ENCODE data around the gene STXBP4. TPM values are rescaled to one million over a fixed set of nuclear protein-coding genes. Genes with fewer than 3 reads are reported as not detected.

Gene STXBP4
- polyA plus RNA-seq, 3 donors from 2014 or later = 0.58 to 5.9 TPM; not detected in 1

- no peak overlapping the region for H3K27ac Mint-ChIP-seq
- no peaks in the 10 kb centered on the region for H3K27me3 Mint-ChIP-seq (ENCODE audit: low read depth in 3 of 3)
- DNase-seq = no peak
- peaks cover 1 to 11% (median 4%) of the 10 kb centered on the region in 3 donors for H3K36me3 Mint-ChIP-seq
- H3K9me3 Mint-ChIP-seq = no peaks in the 10 kb centered on the region
- H3K4me1 Mint-ChIP-seq = no peaks in the 10 kb centered on the region
- H3K4me3 Mint-ChIP-seq = no peak overlapping the region
Measured at GRCh38 chr17:55038291-55038690, 69.7 kb downstream of the STXBP4 start.

- H3K27ac Mint-ChIP-seq = no peak overlapping the region
- H3K4me3 Mint-ChIP-seq = no peak overlapping the region
- H3K27me3 Mint-ChIP-seq (ENCODE audit: low read depth in 3 of 3) = no peaks in the 10 kb centered on the region
- H3K36me3 Mint-ChIP-seq = peaks cover 8 to 19% (median 8%) of the 10 kb centered on the region in 3 donors
- no peaks in the 10 kb centered on the region for H3K9me3 Mint-ChIP-seq
- H3K4me1 Mint-ChIP-seq = no peaks in the 10 kb centered on the region
- DNase-seq = no peak
Measured at GRCh38 chr17:55040611-55041010, 72.0 kb downstream of the STXBP4 start.

- H3K9me3 Mint-ChIP-seq = no peaks in the 10 kb centered on the region
- H3K27ac Mint-ChIP-seq = no peak overlapping the region
- peaks cover 6 to 14% (median 9%) of the 10 kb centered on the region in 3 donors for H3K36me3 Mint-ChIP-seq
- no peak for DNase-seq
- H3K27me3 Mint-ChIP-seq (ENCODE audit: low read depth in 3 of 3) = peaks cover 0 to 1% (median 0%) of the 10 kb centered on the region in 3 donors
- no peaks in the 10 kb centered on the region for H3K4me1 Mint-ChIP-seq
- H3K4me3 Mint-ChIP-seq = no peak overlapping the region
Measured at GRCh38 chr17:55053855-55054254, 85.3 kb downstream of the STXBP4 start.

DNA sequence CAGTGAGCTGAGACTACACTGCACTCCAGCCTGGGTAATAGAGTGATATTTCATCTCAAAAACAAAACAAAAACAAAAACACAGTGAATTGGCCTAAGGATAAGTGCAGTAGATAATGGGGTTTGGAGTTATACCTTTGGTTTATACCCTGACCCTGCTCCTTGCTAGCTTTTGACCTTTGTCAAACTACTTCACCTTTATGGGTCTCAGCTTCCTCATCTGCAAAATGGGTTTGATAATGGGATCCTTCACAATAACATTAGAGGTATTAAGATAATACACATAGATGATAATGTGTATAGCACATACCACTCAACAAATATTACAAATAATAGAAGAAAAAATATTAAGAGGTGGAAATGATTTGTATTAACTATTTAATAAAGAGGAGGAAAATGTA is 85.9 kb downstream of the STXBP4 start:
- H3K36me3 Mint-ChIP-seq = peaks cover 3 to 10% (median 4%) of the 10 kb centered on the region in 3 donors
- H3K9me3 Mint-ChIP-seq = no peaks in the 10 kb centered on the region
- H3K4me3 Mint-ChIP-seq = no peak overlapping the region
- no peaks in the 10 kb centered on the region for H3K4me1 Mint-ChIP-seq
- DNase-seq = no peak
- H3K27ac Mint-ChIP-seq = no peak overlapping the region
- peaks cover 0 to 1% (median 0%) of the 10 kb centered on the region in 3 donors for H3K27me3 Mint-ChIP-seq (ENCODE audit: low read depth in 3 of 3)

- H3K27ac Mint-ChIP-seq = no peak overlapping the region
- peaks cover 0 to under 1% (median 0%) of the 10 kb centered on the region in 3 donors for H3K36me3 Mint-ChIP-seq
- no peaks in the 10 kb centered on the region for H3K9me3 Mint-ChIP-seq
- no peak for DNase-seq
- no peaks in the 10 kb centered on the region for H3K27me3 Mint-ChIP-seq (ENCODE audit: low read depth in 3 of 3)
- no peaks in the 10 kb centered on the region for H3K4me1 Mint-ChIP-seq
- no peak overlapping the region for H3K4me3 Mint-ChIP-seq
Measured at GRCh38 chr17:55056526-55056925, 88.0 kb downstream of the STXBP4 start.

GRCh38 chr17:55057184-55057583 is 88.6 kb downstream of the STXBP4 start:
- H3K4me1 Mint-ChIP-seq = no peaks in the 10 kb centered on the region
- no peaks in the 10 kb centered on the region for H3K27me3 Mint-ChIP-seq (ENCODE audit: low read depth in 3 of 3)
- H3K27ac Mint-ChIP-seq = no peak overlapping the region
- no peaks in the 10 kb centered on the region for H3K9me3 Mint-ChIP-seq
- H3K4me3 Mint-ChIP-seq = no peak overlapping the region
- no peak for DNase-seq
- no peaks in the 10 kb centered on the region for H3K36me3 Mint-ChIP-seq

DNA sequence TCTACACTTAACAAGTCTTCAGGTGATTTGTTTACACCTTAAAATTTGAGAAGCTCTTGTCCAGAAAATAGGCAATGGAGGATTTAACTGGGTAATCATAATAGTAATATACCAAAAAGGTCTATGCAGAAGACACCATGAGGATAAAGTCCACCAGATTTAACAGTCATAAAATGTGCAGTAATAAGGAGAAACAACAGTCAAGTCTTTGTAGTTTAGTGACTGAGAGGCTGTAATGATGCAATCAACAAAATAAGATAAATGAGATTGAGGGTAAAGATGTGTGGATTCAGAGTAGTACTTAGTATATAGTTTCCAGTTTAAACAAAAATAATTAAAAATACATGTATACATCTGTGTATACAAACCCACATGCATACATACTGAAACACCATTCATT is 91.2 kb downstream of the STXBP4 start:
- Mint-ChIP-seq H3K4me3 (no peak overlapping the region), H3K27me3 (ENCODE audit: low read depth in 3 of 3) (no peaks in the 10 kb centered on the region), H3K9me3 (no peaks in the 10 kb centered on the region), H3K36me3 (no peaks in the 10 kb centered on the region), H3K4me1 (no peaks in the 10 kb centered on the region), H3K27ac (no peak overlapping the region)
- no peak for DNase-seq

DNA sequence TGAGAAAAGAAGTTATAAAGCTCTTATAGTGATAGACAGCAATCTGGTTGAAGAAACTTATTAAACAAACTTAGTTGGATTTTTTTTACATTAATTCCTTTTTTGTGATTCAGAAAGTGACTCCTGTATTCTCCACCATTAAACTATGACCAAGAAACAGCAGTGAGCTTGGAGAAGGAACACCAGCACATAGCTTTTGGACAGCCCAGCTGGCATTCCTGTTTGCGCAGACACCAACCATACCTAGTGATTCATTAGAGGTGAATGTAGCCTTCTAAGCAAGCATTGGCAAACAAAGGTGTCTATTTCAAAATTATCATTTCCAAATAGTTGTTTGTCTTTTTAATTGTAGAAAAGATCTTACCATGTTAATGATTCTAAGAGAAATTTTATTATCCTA is 94.4 kb downstream of the STXBP4 start:
- DNase-seq = no peak
- peaks cover 0 to 1% (median 0%) of the 10 kb centered on the region in 3 donors for H3K27me3 Mint-ChIP-seq (ENCODE audit: low read depth in 3 of 3)
- H3K36me3 Mint-ChIP-seq = no peaks in the 10 kb centered on the region
- no peak overlapping the region for H3K27ac Mint-ChIP-seq
- no peaks in the 10 kb centered on the region for H3K4me1 Mint-ChIP-seq
- H3K4me3 Mint-ChIP-seq = no peak overlapping the region
- no peaks in the 10 kb centered on the region for H3K9me3 Mint-ChIP-seq

DNA sequence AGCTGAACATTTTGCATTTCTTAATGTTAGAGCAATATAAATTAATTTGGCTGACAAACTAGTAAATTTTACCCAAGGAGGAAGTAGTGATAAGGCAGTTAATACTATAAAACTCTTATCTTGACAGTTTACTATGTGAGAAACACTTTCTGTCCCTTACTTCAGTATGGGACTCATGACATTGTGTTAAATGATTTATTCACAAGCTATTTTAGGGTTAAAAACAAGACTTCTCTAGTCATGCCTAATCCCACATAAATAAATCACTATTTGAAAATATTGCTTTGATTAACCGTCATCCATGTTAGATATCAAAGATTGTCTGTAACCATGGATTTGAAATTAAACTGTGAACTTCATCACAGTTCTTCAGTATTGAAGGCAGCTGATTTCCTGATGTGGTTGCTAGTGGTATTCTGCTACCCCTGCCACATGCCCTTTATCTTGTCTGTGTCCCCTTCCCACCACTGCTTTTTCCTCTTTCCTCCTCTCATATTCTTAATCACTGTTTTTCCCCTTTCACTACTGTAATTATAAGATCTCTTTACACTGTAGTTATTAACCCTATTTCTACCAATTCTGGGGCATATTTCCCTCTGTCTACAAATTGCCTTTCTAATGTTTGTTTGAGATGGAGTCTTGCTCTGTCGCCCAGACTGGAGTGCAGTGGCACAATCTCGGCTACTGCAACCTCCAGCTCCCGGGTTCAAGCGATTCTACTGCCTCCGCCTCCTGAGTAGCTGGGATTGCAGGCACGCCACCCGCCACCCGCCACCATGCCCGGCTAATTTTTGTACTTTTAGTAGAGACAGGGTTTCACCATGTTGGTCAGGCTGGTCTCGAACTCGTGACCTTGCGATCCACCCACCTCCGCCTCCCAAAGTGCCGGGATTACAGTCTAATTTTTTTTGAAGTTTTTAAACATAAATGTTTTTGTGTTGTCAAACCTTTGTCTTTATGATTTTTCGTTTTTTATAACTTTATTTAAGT is 95.6 kb downstream of the STXBP4 start:
- Mint-ChIP-seq H3K27me3 (ENCODE audit: low read depth in 3 of 3) (peaks cover 0 to 1% (median 0%) of the 10 kb centered on the region in 3 donors), H3K27ac (peak overlapping the region in 1 of 6 donors; percentile 53), H3K36me3 (no peaks in the 10 kb centered on the region), H3K4me1 (no peaks in the 10 kb centered on the region), H3K4me3 (no peak overlapping the region), H3K9me3 (no peaks in the 10 kb centered on the region)
- DNase-seq = no peak

- Mint-ChIP-seq H3K9me3 (no peaks in the 10 kb centered on the region), H3K27ac (no peak overlapping the region), H3K27me3 (ENCODE audit: low read depth in 3 of 3) (peaks cover 0 to 1% (median 1%) of the 10 kb centered on the region in 3 donors), H3K4me3 (no peak overlapping the region), H3K4me1 (no peaks in the 10 kb centered on the region), H3K36me3 (no peaks in the 10 kb centered on the region)
- no peak for DNase-seq
Measured at GRCh38 chr17:55067697-55068439, 99.3 kb downstream of the STXBP4 start.

- no peaks in the 10 kb centered on the region for H3K9me3 Mint-ChIP-seq
- peaks cover 0 to 4% (median 0%) of the 10 kb centered on the region in 3 donors for H3K36me3 Mint-ChIP-seq
- H3K27ac Mint-ChIP-seq = no peak overlapping the region
- DNase-seq = no peak
- H3K4me1 Mint-ChIP-seq = no peaks in the 10 kb centered on the region
- H3K4me3 Mint-ChIP-seq = no peak overlapping the region
- peaks cover 0 to 1% (median 1%) of the 10 kb centered on the region in 3 donors for H3K27me3 Mint-ChIP-seq (ENCODE audit: low read depth in 3 of 3)
Measured at GRCh38 chr17:55068862-55069811, 100.6 kb downstream of the STXBP4 start.

- no peak overlapping the region for H3K27ac Mint-ChIP-seq
- H3K36me3 Mint-ChIP-seq = peaks cover 0 to 6% (median 1%) of the 10 kb centered on the region in 3 donors
- H3K27me3 Mint-ChIP-seq (ENCODE audit: low read depth in 3 of 3) = peaks cover 0 to 1% (median 1%) of the 10 kb centered on the region in 3 donors
- DNase-seq = no peak
- H3K4me3 Mint-ChIP-seq = no peak overlapping the region
- H3K4me1 Mint-ChIP-seq = no peaks in the 10 kb centered on the region
- H3K9me3 Mint-ChIP-seq = no peaks in the 10 kb centered on the region
Measured at GRCh38 chr17:55069983-55070529, 101.5 kb downstream of the STXBP4 start.

DNA sequence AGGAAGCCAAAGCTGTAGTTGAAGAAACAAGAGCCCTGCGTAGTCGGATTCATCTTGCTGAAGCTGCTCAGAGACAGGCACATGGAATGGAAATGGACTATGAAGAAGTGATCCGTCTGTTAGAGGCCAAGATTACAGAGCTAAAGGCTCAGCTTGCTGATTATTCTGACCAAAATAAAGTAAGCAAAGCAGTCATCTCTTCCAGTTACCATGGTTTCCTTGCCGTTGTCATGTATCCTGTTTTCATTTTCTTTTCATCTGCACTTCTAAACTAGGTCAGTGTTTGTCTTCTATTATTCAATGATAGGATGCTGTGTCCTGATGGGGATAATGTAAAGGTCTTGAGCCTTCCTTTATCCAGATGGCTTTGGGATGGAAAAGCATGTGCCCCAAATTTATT is 104.3 kb downstream of the STXBP4 start:
- no peak for DNase-seq
- H3K36me3 Mint-ChIP-seq = peaks cover 6 to 21% (median 17%) of the 10 kb centered on the region in 3 donors
- peak overlapping the region in 1 of 6 donors; percentile 26 for H3K27ac Mint-ChIP-seq
- peaks cover 0 to 1% (median 0%) of the 10 kb centered on the region in 3 donors for H3K27me3 Mint-ChIP-seq (ENCODE audit: low read depth in 3 of 3)
- H3K4me3 Mint-ChIP-seq = no peak overlapping the region
- H3K4me1 Mint-ChIP-seq = no peaks in the 10 kb centered on the region
- H3K9me3 Mint-ChIP-seq = no peaks in the 10 kb centered on the region

All from immature natural killer cell (primary cell).